DMS153 treated with DMSO at 0.1 percent for 48 hours (cell line): ENCODE data around the gene TBL1XR1.
A peak's percentile ranks its signal among the peaks of the same experiment; 100 is the strongest.

Source experiments
- DNase-seq: peaks from one replicate; lab custom pipeline; 2025; ENCODE audit not compliant: unreplicated experiment; lab: John Stamatoyannopoulos, UW

The TBL1XR1 gene

DNA sequence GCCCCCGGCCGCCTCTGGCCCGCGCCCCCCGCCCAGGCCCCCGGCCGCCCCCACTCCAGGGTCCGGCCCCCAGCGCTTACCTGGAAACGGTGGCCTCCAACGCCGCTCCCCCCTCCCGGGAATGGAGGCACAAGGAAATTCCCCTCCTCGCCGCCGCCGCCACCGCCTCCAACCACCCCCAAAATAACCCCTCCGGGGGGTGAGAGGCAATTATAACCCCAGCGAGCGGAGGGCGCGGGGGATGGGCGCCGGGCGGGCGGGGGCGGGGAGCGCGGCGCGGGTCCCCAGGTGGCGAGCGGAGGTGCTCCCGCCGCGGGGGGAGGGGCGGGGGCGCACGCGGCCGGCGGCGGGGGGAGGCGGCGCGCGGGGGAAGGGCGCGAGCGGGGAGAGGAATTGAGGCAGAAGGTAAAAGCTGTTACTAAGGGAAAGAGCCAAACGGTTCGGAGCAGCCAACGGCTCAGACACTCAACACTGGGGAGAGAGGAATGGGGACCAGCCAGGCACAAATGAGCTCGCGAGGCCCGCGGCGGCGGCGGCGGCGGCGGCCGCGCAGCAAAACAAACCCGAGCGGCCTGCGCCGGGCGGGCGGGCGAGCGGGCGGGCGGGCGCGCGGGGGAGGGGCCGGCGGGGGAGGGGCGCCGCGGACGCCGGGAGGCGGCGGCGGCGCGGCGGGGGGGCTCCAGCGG is at the start of gene TBL1XR1:
Gene TBL1XR1 (minus strand): TSS at position 442 of the 686 bp plus-strand sequence. CDS start 132,505 bp downstream, outside the sequence.
- peak; percentile 93 for DNase-seq

DNA sequence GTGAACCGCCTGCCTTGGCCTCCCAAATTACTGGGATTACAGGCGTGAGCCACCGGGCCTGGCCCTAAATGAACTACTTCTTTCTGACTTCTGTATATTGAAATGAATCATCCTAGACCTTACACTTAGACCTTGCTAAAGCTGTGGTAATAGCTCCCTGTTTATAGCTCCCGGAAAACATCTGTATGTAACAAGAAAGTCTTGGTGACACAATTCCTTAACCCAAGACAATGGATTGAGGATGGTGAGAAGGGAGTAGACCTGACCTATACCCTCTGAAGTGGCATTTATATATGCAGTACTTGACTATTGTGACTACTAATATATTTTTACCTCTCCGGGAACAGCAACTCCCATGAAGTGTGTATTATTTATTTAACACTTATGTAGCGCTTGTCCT is 48.0 kb upstream of the TBL1XR1 start:
- DNase-seq: no peak

DNA sequence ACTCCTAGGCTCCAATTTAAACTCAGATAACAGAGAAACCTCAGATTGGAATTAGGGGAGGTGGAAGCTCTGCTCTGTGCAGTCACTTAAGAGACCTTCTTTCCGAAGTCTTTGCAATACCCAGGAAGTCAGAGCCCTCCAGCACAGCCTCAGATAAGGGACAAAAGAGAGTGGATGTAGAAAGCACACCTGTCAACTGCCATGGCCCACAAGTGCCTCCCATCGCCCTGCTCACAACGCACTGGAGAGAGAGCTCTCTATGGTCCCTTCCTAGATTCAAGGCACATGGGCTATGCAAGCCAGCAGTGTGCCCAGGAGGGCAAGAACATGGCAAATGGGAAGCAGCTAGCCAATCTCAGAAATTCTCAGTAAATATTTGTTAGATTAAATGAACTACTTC is 47.3 kb upstream of the TBL1XR1 start:
- DNase-seq: no peak

DNA sequence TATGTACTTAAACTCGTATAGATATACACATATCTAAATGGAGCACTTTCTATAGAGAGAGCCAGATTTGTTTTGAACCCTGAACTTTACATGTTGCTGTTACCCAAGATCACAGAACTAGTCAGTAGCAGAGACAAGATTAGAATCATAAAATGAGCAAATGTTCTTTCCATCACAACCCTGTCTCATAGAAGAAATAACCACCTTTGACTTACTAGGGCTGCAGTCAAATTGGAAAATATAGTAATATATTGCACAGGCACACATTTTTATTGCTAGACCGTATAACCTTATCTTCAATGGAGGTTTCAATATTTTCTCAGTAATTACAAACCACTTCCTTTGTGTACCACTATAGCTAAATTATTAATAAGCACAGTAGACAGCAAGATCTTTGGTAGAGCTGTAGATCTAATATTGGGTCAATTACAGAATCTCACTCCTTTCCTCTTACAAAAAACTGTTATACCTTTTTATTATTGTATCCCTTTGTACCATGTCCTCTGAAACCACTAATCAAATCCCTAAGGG is 41.5 kb upstream of the TBL1XR1 start:
- DNase-seq: no peak

DNA sequence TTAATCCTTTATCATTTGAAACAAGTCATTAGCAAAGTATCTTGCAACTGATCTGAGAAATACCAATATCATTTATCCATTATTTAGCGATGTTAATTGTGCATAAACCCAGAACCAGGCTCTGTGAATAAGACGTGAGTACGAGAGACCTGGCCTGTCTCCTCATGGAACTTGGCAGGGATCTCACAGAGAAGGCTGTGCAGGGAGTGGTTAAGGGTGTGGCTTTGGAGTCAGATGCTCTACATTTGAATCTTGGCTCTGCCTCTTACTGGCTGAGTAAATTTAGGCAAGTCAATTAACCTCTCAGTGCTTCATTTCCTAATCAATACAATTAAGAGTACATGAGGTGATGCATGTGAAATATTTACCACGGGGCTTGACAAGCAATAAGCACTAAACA is 39.9 kb upstream of the TBL1XR1 start:
- DNase-seq: no peak

DNA sequence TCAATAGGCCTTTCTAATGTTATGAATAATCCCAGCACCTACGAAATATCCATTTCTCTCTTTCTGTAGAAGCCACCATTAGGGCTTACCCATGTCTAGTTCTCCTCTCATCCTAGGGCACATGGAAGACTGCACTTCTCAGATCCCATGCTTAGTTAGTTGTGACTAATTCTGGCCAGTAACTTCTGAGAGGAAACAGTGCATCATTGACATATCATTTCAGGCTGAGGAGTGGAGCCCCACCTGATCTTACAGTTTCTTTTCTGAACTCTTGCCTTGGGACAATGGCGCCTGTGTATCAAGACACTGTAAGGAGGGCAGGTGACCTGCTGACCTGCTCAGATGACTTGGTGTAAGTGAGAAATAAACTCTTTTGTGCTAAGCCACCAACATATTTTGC is 39.4 kb upstream of the TBL1XR1 start:
- DNase-seq: no peak

DNA sequence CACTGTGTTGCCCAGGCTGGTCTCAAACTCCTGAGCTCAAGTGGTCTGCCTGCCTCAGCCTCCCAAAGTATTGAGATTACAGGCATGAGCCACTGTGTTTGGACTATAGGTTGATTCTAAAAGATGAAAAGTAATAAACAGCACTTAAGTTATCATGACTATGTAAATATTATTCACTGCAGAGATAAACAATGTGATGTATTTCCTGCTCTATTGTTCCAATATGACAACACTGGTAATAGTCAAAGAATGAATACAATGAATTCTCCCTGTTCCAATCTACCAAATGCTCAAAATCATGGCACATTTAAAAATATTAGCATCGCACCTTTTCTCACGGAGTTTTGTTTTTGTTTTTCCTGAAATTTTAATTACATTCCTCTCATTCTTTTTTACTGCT is 36.8 kb upstream of the TBL1XR1 start:
- DNase-seq: no peak

DNA sequence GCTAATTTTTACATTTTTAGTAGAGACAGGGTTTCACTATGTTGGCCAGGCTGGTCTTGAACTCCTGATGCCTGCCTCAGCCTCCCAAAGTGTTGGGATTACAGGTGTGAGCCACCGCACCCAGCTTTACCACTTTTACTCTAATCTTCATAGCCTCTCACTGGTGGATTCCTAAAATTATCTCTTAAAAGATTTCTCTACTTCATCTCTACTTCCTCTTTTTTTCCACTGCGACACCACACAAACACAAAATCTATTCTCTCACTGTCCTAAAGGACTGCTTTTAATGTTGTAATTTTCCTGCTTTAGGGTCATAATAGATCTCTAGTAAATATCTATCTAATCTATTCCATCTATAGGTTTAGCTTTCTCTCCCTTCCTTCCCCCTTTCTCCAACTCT is 34.0 kb upstream of the TBL1XR1 start:
- no peak for DNase-seq

DNA sequence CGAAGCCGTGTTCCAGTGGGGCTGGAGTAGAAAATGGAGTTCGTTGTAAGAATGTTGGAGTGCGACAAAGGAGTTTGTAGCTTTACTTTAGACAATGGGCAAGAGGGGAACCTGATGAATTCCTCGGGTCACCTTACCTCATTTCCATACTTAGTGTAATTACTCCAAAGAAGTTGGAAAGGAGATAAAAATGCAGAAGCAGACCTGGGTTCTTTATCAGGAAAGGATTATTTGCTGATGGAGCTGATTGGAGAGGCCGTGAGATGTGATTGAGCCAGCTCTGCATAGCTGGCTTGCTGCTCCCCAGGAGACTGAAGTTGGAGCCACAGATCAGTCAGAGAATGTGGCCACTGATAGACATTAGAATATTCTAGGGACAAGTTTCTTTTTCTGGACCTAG is 33.4 kb upstream of the TBL1XR1 start:
- DNase-seq: no peak

DNA sequence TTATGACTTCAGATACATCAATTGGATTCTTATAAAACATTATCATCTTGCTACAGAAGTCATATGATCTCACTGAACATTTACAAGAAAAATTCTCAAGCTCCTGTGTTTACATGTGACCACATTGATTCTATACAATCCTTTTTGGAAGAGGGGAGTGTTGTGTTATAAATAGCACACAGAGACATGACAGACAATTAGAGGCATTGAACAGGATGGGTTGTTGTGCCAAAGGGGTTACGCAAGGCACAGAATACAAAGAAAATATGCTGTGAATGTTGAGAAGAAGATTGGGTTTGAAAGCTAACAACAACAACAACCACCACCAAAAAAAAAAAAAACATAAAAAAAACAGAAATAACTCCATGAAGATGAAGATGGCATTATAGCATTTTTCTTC is 32.5 kb upstream of the TBL1XR1 start:
- DNase-seq: no peak

DNA sequence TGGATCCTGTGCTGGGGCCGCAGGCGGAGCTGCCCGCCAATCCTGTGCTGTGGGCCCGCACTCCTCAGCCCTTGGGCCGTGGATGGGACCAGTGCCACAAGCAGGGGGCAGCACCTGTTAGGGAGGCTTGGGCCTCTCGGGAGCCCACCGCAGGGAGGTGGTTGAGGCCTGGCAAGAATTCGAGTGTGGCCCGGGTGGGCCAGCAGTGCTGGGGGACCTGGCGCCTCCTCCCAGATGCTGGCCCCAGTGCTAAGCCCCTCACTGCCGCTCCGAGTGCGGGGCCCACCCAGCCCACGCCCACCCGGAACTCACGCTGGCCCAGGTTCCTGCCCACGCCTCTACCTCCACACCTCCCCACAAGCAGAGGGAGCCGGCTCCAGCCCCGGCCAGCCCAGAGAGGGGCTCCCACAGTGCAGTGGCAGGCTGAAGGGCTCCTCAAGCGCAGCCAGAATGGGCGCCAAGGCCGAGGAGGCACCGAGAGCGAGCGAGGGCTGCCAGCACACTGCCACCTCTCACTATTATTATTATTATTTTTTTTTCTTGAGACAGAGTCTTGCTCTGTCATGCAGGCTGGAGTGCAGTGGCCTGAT is 31.4 kb upstream of the TBL1XR1 start:
- no peak for DNase-seq

DNA sequence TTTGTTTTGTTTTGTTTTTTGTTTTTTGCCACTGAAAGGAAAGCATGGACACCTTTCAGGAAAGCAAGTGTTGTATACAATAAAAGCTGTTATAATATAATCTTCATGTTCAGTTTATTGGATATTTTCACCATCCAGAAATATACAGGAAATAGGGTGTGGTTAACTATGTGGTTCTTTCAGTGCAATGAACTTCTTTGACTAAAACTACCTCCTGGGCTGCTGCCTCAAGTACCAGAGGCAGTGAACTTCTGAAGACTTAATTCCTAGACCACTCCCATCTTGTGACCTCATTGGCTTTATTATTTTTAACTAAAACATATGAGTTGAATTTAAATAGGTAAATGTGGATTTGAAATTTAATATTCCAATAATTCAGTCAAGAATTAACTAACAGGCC is 27.1 kb upstream of the TBL1XR1 start:
- DNase-seq: no peak

DNA sequence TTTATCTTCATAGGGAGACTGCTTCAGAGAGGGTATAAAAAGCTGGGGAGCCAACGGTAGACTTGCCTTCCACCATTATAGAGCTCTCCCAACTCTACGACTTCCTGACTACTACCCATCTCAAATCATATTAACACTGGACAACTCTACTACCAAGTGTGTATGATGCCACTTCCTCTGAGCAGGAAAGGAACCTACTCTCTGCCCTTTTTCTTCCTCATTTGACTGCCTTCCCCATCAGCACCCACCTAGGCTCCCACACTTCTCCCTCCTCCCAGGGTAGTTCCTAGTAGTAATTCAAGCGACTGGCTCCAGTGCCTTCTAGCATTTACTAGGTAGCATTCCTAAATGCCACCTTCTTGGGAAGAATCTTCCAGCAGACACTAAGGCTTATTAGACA is 24.5 kb upstream of the TBL1XR1 start:
- no peak for DNase-seq

DNA sequence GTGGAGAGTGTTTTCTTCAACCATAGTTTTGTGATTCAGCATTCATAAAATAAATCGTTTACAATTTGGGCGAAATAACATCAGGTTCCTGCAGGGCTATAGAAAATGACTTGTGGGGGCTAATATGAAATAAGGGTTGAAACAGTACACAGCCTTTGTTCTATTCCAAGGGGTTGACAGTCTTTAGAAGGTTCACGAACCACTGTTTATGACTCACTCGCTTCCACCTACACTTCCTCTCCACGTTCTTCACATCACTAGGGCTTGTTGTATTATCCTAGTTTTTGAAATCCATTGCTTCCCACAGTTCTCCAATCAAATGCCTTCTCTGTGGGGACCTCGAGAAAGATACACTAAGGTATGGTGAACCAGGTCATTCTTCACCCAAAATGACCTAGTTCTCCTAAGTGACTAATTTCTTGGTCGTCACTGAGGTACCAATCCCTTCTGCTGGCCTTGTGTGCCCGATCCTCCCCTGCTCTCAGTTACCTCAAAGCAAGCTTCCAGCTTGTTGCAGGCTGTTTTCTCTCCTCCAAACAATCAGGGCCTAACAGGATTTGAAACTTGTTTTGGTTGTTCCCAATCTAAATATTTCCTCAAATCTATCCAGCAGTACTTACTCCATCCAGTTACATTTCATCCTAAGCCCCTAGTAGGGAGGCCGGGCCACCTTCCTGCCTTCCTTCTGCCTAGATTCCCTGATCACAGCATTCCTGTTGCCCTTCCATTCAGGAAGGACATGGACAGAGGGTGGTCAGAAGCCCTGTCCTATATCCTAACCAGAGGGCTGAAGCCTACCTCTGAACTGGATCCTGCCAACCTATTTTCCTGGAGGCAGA is 23.1 kb upstream of the TBL1XR1 start:
- DNase-seq: no peak

DNA sequence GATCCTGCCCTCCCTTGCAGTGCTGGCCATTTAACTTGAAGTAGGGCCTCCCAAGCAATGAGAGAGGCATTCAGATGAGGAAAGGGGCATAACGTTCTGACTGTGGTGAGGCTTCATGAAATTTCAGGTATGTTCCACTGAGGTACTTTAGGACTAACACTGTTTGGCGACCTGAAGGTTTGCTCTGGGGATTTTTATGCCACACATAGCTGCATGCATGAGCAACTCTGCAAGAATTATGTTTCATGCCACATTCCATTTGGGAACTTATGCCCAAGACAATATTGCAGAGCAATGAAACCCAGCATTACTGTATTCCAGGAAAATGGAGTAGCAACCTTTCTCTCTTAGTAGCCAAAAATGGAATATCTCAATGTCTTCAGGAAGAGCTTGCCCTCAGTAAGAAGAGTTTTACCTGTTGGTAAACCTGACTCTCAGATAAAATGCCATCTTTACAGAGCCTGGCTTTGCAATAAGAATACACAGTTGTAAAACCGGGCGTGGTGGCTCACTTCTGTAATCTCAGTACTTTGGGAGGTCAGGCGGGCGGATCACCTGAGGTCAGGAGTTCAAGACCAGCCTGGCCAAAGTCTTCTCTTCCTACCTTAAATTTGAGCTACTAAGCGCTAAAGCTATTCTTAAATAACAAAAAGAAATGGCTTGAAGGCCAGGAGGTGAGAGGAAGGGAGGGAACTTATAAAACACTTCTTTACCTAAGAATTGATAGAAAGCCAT is 16.7 kb upstream of the TBL1XR1 start:
- DNase-seq: no peak

DNA sequence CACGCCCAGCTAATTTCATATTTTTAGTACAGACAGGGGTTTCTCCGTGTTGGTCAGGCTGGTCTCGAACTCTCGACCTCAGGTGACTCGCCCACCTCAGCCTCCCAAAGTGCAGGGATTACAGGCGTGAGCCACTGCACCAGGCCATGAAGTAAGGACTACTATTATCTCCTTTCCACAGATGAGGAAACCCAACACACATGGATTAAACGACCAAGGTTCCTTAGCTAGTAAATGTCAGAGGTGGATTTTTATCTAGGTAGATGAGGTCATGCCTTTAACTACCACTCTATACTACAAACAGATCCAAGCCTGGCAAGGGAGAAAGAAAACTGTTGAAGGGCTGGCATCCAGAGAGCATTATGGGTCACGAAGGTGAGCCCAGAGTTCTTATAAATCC is 15.5 kb upstream of the TBL1XR1 start:
- no peak for DNase-seq

DNA sequence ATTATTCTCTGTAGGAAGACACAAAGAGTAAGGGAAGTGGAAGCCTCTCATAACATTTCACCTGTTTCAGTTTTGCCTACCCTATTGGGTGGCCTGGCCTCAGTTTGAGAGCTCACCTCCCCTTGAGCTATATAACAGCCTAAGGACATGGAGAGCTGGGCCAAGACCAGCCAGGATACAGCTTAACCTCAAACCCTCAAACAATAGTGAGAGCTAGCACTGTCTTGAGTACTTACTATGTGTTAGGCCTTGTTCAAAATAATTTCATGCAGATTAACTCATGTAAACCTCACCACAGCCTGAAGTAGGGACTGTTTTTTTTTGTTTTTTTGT is 15.0 kb upstream of the TBL1XR1 start:
- DNase-seq: no peak

DNA sequence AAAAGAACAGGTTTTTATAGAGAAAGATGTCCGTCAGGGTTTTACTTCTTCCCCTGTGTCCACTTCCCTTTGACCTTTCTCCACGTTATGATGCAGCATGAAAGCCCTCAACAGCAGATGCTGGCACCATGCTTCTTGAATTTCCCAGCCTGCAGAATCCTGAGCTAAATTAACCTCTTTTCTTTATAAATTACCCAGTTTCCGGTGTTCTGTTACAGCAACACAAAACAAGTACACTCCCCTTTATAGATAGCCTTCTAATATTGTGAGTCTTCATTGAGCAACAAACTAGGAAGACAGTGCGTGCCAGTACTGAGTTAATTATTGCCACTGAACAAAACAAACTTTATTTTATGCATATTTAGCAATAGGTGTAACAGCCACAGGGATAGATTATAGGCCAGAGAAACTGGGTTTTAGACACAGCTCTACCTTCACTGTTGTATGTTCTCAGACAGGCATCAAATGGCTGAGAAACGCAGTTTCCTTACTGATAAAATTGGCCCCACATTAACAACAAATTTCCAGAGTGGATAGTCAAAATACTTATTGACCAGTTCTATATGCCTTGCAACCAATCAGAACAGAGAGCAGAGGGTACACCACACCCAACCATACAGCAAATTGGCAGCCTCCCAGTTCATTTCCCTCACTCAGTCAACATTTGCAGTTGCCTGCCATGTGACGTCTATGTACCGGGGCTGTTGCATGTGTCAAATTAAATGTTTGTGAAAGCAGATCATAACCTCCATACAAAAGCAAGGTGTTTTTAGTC is 14.4 kb upstream of the TBL1XR1 start:
- peak; percentile 97 for DNase-seq

DNA sequence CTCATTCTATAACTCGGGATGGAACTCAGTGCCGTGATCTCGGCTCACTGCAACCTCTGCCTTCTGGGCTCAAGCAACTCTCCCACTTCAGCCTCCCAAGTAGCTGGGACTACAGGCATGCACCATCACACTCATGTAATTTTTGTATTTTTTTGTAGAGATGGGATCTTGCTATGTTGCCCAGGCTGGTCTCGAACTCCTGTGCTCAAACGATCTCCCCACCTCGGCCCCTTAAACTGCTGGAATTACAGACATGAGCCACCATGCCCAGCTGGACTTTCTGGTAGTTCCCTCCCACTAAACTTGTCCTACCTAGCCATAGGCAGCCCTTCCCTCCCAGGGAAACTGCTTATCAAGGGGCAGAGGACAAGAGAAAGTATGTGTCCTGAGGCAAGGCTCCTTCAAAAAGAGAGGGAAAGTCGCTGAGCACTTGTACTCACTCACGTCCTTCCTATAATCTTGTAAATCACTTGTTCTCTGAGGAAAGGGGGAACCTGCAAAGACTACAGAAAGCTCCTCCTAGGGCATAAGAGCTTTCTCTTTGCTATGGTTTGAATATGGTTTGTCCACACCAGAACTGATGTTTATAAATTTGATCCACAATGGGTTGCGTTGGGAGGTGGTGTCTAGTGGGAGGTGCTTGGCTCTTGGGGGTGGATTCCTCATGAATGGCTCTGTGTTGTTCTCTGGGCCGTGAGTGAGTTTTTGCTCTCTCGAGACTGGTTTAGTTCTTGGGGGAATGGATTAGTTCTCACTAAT is 13.6 kb upstream of the TBL1XR1 start:
- DNase-seq: no peak

DNA sequence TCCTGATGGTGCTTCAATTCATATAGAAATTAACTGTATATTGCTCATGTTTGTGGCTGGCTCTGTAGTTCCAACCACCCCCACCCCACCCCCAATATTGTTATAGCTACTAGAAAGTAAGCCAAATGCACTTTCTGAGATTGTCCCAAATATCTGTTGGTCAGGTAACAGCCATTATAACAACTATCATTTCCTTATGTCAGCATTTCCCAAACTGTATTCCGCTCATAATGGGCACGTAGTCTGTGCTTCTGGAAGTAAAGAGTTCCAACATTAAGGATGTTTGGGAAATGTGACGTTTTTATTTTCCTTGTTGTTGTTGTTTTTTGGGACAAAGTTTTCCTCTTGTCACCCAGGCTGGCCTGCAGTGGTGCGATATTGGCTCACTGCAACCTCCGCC is 12.2 kb upstream of the TBL1XR1 start:
- DNase-seq: no peak
